Naive B cell (primary cell): ENCODE data around the gene PLCB2. TPM values are rescaled to one million over a fixed set of nuclear protein-coding genes. Genes with fewer than 3 reads are reported as not detected.

ENCODE experiments used
- ATAC-seq, 2 donors: fragments of 150-1000 bp; cut with Tn5 transposase; 2 replicates each; pipeline ENCODE4 v1.10.0; 2021; ENCODE audit warnings: low read depth in 2 of 2, mild to moderate bottlenecking in 2 of 2, moderate library complexity in 2 of 2
- DNase-seq: peaks from one replicate; pipeline ENCODE4 v3.0.0; 2022
- H3K27ac Mint-ChIP-seq, 6 donors: one replicate each; pipeline ENCODE4 v1.8.0; 2020 to 2022; ENCODE audit warnings: mild to moderate bottlenecking in 6 of 6, mixed read lengths in 6 of 6, moderate library complexity in 5 of 6, inconsistent platforms in 2 of 6
- H3K27me3 Mint-ChIP-seq, 3 donors: one replicate each; pipeline ENCODE4 v1.8.0; 2021 to 2022; ENCODE audit warnings: mixed read lengths in 3 of 3, mild to moderate bottlenecking in 1 of 3
- H3K36me3 Mint-ChIP-seq, 2 donors: one replicate each; pipeline ENCODE4 v1.8.0; 2020 to 2022; ENCODE audit warnings: mixed read lengths in 2 of 2, inconsistent platforms in 1 of 2, mild to moderate bottlenecking in 1 of 2
- H3K4me1 Mint-ChIP-seq, 3 donors: one replicate each; pipeline ENCODE4 v1.8.0; 2020 to 2022; ENCODE audit warnings: mixed read lengths in 3 of 3, inconsistent platforms in 1 of 3, mild to moderate bottlenecking in 1 of 3, moderate library complexity in 1 of 3
- H3K4me3 Mint-ChIP-seq, 8 donors: one replicate each; pipeline ENCODE4 v1.8.0; 2020 to 2022; ENCODE audit warnings: mild to moderate bottlenecking in 8 of 8, mixed read lengths in 8 of 8, moderate library complexity in 8 of 8, inconsistent platforms in 2 of 8
- H3K9me3 Mint-ChIP-seq, 7 donors: one replicate each; pipeline ENCODE4 v1.8.0; 2020 to 2022; ENCODE audit warnings: mixed read lengths in 7 of 7, mild to moderate bottlenecking in 5 of 7, inconsistent platforms in 2 of 7, moderate library complexity in 1 of 7
- polyA plus RNA-seq, 6 donors: library from polyadenylated mRNA; unstranded; fragments of 300-500 nt; fragmentation: Illumina TruSeq; gene quantifications; one replicate each; pipeline ENCODE4 v1.2.3, GENCODE V29; 2021; ENCODE audit warnings: low read depth in 6 of 6

PLCB2 gene
- polyA plus RNA-seq, 6 donors from 2014 or later: 11.4 to 22.6 (median 15.9) TPM

DNA sequence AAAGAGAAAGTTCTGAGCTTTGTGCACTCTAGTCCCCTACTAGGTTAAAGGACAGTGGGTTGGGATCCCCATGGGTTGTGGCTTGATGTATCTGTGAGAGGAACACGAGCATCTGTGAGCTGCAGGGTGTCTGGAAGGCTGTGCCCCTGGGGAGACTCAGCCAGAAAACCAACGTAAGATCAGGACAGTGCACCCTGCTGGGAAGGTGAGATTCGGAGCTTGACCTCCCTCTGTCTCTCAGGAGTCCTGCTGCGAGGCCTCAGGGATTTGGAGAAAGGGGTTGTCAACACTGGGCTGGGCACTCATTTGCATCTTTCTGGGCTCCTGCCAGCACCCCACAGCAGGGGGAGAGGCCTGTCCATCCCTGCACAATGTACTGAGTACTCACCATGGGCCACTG is 40.1 kb downstream of the PLCB2 start:
- Mint-ChIP-seq H3K4me1 (no peaks in the 10 kb centered on the region), H3K27ac (peak overlapping the region in 1 of 6 donors; percentile 14)
- no peak for ATAC-seq

DNA sequence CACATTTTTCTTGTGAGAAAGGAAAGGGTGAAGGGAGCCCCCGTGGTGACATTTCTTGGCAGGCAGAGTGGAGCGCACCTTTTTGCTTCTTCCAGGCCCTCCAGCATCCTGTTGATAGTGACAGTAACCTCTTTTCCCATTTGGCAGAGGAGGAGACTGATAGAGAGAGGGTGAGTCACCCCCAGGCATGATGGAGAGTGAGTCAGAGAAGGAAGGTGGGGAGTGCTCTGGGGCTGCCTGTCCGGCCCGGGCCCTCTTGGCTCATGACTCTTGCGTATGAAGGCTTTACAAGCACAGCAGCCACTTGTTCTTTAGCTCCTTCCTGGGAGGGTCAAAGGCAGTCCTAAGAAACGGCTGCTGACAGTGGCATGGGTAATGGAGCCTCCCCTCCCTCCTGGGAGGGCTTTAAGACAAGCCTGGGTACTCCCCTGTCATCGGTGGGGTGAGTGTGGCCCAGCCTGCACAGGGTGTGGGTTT is 40.9 kb downstream of the PLCB2 start:
- H3K27me3 Mint-ChIP-seq: no peaks in the 10 kb centered on the region
- no peaks in the 10 kb centered on the region for H3K4me1 Mint-ChIP-seq
- peak overlapping the region in 2 of 6 donors; percentile 35 to 44 for H3K27ac Mint-ChIP-seq
- H3K4me3 Mint-ChIP-seq: no peak overlapping the region
- no peak for DNase-seq
- no peaks in the 10 kb centered on the region for H3K9me3 Mint-ChIP-seq
- ATAC-seq: no peak
- no peaks in the 10 kb centered on the region for H3K36me3 Mint-ChIP-seq

More for the DNA sequence above, 40.1 kb downstream of the PLCB2 start:
- H3K9me3 Mint-ChIP-seq: no peaks in the 10 kb centered on the region
- H3K27me3 Mint-ChIP-seq: no peaks in the 10 kb centered on the region
- no peak for DNase-seq
- H3K36me3 Mint-ChIP-seq: no peaks in the 10 kb centered on the region
- no peak overlapping the region for H3K4me3 Mint-ChIP-seq

DNA sequence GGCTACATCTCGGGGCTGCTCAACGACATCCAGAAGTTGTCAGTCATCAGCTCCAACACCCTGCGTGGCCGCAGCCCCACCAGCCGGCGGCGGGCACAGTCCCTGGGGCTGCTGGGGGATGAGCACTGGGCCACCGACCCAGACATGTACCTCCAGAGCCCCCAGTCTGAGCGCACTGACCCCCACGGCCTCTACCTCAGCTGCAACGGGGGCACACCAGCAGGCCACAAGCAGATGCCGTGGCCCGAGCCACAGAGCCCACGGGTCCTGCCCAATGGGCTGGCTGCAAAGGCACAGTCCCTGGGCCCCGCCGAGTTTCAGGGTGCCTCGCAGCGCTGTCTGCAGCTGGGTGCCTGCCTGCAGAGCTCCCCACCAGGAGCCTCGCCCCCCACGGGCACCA is 41.9 kb downstream of the PLCB2 start:
- no peaks in the 10 kb centered on the region for H3K9me3 Mint-ChIP-seq
- no peaks in the 10 kb centered on the region for H3K36me3 Mint-ChIP-seq
- no peaks in the 10 kb centered on the region for H3K27me3 Mint-ChIP-seq
- ATAC-seq (no peak), DNase-seq (no peak)
- H3K27ac Mint-ChIP-seq: no peak overlapping the region
- H3K4me3 Mint-ChIP-seq: no peak overlapping the region
- no peaks in the 10 kb centered on the region for H3K4me1 Mint-ChIP-seq

DNA sequence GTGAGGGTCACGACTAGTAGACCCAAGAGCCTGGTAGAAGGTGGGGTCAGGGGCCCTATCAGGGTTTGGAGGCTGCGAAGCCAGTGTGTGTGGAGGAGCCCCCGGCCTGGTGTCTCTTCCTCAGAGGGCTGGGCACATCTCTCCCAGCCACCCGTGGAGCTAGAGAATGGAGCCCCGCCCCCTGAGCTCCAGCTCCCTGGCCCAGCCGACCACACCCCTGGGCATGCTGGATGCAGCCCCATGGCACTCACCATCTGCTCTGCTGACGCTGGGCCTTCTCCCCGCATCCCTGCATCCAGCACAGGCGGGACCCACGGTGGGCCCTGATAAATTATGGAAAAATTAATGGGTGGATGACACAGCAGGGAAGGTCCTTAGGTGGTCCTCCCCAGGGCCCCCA is 42.4 kb downstream of the PLCB2 start:
- ATAC-seq: no peak
- Mint-ChIP-seq H3K4me3 (no peak overlapping the region), H3K9me3 (no peaks in the 10 kb centered on the region), H3K36me3 (no peaks in the 10 kb centered on the region), H3K27me3 (no peaks in the 10 kb centered on the region), H3K27ac (no peak overlapping the region), H3K4me1 (no peaks in the 10 kb centered on the region)
- no peak for DNase-seq

DNA sequence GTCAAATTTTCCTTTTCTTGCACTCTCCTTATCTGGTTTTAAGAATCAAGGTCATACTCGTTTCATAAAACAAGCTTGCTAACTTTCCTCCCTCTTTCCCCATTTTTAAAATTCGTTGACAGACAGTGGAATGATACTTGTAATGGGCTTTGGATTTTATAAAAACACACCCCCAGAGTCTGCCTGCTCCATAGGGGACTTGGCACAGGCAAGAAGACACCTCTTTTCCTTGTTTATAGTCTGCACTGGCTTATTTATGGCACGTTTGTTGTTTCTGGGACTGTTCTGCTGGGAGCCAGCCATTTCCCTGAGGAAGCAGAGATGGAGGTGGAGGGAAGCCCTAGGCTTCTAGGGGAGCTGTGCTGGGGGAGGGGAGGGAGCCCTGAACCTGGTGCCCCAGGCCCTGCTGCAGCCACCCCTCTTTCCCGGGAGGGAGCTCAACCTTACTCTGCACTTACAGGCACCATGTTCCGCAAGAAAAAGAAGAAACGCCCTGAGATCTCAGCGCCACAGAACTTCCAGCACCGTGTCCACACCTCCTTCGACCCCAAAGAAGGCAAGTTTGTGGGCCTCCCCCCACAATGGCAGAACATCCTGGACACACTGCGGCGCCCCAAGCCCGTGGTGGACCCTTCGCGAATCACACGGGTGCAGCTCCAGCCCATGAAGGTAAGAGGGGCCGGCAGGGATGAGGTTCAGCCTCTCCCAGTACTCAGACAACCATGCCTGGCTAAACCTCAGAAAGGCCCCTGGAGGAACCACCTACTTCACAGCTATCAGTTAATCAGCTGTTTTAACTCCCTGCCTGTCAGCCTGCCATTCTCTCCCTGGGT is 43.2 kb downstream of the PLCB2 start:
- no peak for ATAC-seq
- Mint-ChIP-seq H3K27ac (peak overlapping the region in 2 of 6 donors; percentile 2 to 14), H3K36me3 (no peaks in the 10 kb centered on the region), H3K4me3 (no peak overlapping the region), H3K27me3 (no peaks in the 10 kb centered on the region), H3K9me3 (no peaks in the 10 kb centered on the region), H3K4me1 (no peaks in the 10 kb centered on the region)
- no peak for DNase-seq

DNA sequence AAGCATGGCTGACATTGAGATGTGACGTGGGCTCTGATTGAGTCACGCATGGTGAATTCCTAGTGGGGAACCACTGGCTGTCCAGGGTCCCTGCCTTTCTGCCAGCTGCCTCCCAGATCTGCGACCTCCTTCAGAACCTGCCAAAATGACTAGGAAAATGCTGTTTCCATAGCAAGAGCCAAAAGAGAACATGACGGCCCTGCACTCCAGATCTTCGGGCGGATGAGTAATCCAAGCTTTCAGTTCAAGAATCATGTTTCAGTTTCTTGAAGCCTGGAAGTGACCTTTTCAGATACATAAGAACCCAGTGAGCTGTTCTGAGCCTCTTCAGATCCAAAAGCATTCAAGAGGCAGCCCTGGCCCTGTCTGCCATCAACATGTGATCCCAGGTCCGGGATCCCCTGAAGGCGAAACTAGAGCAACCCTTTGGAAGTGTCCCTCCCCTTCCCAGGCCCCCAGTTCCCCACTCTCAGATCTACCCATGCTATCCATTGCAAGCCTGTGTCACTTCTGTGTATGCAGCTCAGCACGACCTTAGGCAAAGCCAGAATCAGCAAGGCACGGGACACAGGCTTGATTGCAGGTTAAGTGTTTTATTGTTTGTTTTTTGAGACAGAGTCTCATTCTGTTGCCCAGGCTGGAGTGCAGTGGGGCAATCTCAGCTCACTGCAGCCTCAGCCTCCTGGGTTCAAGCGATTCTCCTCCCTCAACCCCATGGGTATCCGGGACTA is 44.5 kb downstream of the PLCB2 start:
- Mint-ChIP-seq H3K4me3 (no peak overlapping the region), H3K27ac (peak overlapping the region in 1 of 6 donors; percentile 9), H3K4me1 (no peaks in the 10 kb centered on the region), H3K27me3 (peaks cover 0 to 6% (median 0%) of the 10 kb centered on the region in 3 donors), H3K9me3 (no peaks in the 10 kb centered on the region), H3K36me3 (no peaks in the 10 kb centered on the region)
- ATAC-seq (no peak), DNase-seq (no peak)

DNA sequence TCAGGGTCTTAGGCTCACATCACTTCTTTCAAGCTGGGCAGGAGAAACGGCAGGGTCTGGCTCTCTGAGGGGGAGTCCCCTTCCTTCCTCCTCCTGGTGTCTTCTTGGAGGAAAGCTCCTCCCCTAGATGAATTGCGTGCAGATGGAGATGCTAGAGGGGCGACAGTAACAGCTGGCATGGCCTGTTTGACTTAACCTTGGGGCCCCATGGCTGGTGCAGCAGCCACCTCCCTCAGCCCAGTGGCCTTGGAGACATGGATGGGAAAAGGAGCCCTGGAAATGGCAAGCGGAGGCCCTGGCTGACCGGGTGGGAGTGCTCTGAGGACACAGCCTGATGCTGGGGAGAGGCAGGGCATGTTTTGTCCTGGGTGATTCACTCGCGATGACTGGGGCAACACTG is 48.7 kb downstream of the PLCB2 start:
- Mint-ChIP-seq H3K4me3 (no peak overlapping the region), H3K27ac (no peak overlapping the region), H3K4me1 (no peaks in the 10 kb centered on the region), H3K36me3 (no peaks in the 10 kb centered on the region), H3K27me3 (peaks cover 5 to 22% (median 13%) of the 10 kb centered on the region in 3 donors), H3K9me3 (no peaks in the 10 kb centered on the region)
- no peak for ATAC-seq
- no peak for DNase-seq

DNA sequence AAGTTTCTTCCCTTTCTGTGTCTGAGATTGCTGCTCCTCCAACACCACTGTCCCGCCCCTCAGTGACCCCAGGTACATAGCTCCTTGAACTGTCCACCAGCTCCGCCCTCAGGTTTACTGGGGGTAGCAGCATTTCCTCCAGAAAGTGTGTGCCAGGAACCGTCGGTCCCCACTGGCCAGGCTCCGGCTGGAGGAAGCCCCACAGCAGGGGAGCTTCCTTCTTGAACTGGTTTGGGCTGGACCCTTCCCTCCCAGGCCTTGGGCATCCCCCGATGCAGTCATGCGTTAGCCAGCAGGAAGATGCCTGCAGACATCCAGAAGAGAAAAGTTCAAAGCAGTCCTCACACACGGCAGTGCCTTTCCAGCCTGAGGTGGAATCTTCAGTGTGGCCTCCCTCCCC is 49.2 kb downstream of the PLCB2 start:
- Mint-ChIP-seq H3K27me3 (peaks cover 9 to 27% (median 17%) of the 10 kb centered on the region in 3 donors), H3K36me3 (no peaks in the 10 kb centered on the region), H3K9me3 (no peaks in the 10 kb centered on the region), H3K27ac (no peak overlapping the region), H3K4me1 (peaks cover 0 to 4% (median 0%) of the 10 kb centered on the region in 3 donors), H3K4me3 (no peak overlapping the region)
- DNase-seq (no peak), ATAC-seq (no peak)

DNA sequence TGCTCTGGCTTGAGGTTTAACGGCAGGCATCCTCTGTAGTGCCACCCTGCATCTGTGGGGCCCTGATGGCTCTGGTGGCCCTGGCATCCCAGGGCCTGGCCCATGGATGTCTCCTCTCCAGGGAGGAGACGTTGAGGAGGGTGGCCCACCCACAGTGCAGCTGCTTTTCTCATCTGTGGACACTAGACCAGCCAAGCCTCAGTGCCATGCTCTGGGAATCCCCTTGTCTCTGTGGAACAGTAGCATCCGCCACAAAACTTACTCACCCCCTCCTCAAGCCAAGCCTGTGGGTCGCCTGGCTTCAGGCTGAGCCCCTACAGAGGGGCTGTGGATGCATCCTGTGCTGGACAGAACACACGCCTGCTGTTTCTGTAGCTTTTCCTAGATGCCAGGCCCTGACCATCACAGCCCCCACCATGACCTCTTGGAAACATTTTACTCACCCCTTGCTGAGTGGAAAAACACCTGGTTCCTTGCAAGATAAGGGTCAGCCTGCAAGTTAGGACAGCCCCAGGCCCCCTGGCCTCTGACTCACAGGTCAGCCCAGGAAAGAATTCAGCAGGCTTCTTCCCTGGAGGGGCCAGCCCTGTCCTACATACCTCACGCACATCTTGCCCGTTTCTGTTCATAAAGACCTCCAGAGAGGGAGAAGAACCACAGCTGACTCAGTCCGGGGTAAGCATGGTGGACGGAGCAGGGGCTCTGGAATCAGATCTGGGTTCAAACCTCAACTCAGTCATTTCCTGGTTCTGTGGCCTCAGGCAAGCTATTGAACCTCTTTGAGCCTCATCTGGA is 49.9 kb downstream of the PLCB2 start:
- Mint-ChIP-seq H3K27ac (no peak overlapping the region), H3K9me3 (no peaks in the 10 kb centered on the region), H3K36me3 (no peaks in the 10 kb centered on the region), H3K4me1 (peaks cover 5 to 9% (median 6%) of the 10 kb centered on the region in 3 donors), H3K4me3 (no peak overlapping the region), H3K27me3 (peaks cover 16 to 34% (median 17%) of the 10 kb centered on the region in 3 donors)
- ATAC-seq (no peak), DNase-seq (no peak)

DNA sequence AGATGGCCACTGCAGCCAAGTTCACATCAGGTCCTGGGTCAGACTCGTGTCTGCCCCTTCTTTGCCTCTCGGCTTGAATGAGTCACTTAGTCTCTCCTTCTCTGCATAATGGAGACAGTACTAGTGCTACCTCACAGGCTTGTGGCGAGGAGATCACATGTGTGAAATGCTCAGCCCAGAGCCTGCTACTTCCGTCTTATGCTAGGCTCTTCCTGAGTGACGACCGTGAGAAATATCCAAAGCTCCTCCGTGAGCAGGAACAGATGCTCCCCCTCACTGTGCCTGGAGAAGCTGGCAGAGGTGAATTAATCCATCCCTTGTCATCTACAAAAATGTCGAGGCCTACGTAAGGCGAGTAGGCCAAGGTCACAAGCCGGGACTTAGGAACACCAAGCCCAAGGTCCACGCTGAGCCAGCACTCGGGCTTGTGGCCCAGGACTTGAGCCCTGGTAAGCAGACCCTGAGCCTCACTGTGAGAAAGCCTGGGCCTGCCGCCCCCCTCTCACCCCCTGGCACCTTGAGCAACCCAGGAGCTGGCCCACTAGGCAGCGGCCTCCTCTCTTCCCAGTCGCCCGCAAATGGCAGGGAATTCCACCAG is 51.0 kb downstream of the PLCB2 start:
- DNase-seq (no peak), ATAC-seq (no peak)
- Mint-ChIP-seq H3K27me3 (peaks cover 19 to 35% (median 19%) of the 10 kb centered on the region in 3 donors), H3K27ac (no peak overlapping the region), H3K4me3 (no peak overlapping the region), H3K4me1 (peaks cover 6 to 9% (median 7%) of the 10 kb centered on the region in 3 donors), H3K9me3 (no peaks in the 10 kb centered on the region), H3K36me3 (no peaks in the 10 kb centered on the region)

DNA sequence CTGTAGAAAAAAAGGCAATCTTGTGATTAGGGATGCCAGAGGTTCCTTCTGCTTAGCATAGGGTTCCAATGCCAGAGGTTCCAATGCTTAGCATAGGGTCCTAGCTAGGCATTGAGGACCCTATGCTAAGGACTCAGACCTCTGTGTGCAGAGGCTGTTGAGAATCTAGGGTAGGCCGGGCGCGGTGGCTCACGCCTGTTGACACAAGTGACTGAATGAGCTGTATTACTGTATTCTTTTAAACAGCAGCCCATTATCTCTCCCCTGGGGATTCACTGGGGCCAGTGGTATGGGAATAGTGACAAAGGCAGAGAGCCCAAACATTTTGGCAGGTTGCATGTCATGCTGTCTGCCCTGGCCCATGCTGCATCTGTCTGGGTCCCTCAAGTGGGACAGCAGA is 52.7 kb downstream of the PLCB2 start:
- no peaks in the 10 kb centered on the region for H3K9me3 Mint-ChIP-seq
- no peak overlapping the region for H3K4me3 Mint-ChIP-seq
- DNase-seq (no peak), ATAC-seq (no peak)
- H3K27ac Mint-ChIP-seq: no peak overlapping the region
- peaks cover 6 to 9% (median 7%) of the 10 kb centered on the region in 3 donors for H3K4me1 Mint-ChIP-seq
- no peaks in the 10 kb centered on the region for H3K36me3 Mint-ChIP-seq
- H3K27me3 Mint-ChIP-seq: peaks cover 26 to 47% (median 29%) of the 10 kb centered on the region in 3 donors

DNA sequence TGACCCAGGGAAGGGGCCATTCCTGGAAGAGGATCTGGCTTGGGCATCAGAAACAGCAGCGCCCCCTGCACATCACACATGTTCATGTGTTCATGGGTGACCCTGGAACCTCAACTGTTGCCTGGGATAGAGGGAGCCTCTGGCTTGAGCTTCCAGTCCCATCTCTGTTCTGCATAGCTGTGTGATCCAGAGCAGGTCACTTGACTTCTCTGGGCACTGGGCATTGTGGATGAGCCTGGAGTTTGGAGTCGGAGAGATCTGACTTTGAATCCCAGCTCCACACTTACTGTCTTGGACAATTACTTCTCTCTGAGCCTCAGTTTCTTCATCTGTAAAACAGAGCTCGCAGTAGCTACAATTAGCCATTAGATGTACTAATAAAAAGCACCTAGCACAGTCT is 53.3 kb downstream of the PLCB2 start:
- DNase-seq (no peak), ATAC-seq (no peak)
- Mint-ChIP-seq H3K27me3 (peaks cover 26 to 47% (median 29%) of the 10 kb centered on the region in 3 donors), H3K27ac (no peak overlapping the region), H3K36me3 (no peaks in the 10 kb centered on the region), H3K4me3 (peak overlapping the region in 1 of 8 donors; percentile 30), H3K4me1 (peaks cover 6 to 9% (median 7%) of the 10 kb centered on the region in 3 donors), H3K9me3 (no peaks in the 10 kb centered on the region)
